HEK293T (cell line): ENCODE data around the gene CELF4.

ENCODE experiments used
- ARNT ChIP-seq: fragments of 450-650 bp; IDR thresholded peaks from 2 replicates; pipeline ENCODE4 v1.6.1; 2017; ENCODE audit warnings: mild to moderate bottlenecking
- CTBP1 ChIP-seq: fragments of 450-650 bp; IDR thresholded peaks from 2 replicates; pipeline ENCODE4 v1.6.1; 2016; ENCODE audit warnings: borderline replicate concordance
- FOXK2 ChIP-seq: fragments of 450-650 bp; IDR thresholded peaks from 2 replicates; pipeline ENCODE4 v1.6.1; 2016; ENCODE audit warnings: mild to moderate bottlenecking
- FOXM1 ChIP-seq: fragments of 450-650 bp; IDR thresholded peaks from 2 replicates; pipeline ENCODE4 v1.6.1; 2017; ENCODE audit warnings: mild to moderate bottlenecking, borderline replicate concordance
- L3MBTL2 ChIP-seq: fragments of 450-650 bp; conservative IDR thresholded peaks from 2 replicates; pipeline ENCODE4 v1.6.1; 2016; ENCODE audit warnings: mild to moderate bottlenecking
- LEF1 ChIP-seq: fragments of 450-650 bp; IDR thresholded peaks from 2 replicates; pipeline ENCODE4 v1.6.1; 2017; ENCODE audit warnings: mild to moderate bottlenecking, borderline replicate concordance
- NFRKB ChIP-seq: fragments of 450-650 bp; IDR thresholded peaks from 2 replicates; pipeline ENCODE4 v1.6.1; 2016; ENCODE audit warnings: mild to moderate bottlenecking, moderate library complexity
- SP1 ChIP-seq: fragments of 450-650 bp; IDR thresholded peaks from 2 replicates; pipeline ENCODE4 v1.6.1; 2017

DNA sequence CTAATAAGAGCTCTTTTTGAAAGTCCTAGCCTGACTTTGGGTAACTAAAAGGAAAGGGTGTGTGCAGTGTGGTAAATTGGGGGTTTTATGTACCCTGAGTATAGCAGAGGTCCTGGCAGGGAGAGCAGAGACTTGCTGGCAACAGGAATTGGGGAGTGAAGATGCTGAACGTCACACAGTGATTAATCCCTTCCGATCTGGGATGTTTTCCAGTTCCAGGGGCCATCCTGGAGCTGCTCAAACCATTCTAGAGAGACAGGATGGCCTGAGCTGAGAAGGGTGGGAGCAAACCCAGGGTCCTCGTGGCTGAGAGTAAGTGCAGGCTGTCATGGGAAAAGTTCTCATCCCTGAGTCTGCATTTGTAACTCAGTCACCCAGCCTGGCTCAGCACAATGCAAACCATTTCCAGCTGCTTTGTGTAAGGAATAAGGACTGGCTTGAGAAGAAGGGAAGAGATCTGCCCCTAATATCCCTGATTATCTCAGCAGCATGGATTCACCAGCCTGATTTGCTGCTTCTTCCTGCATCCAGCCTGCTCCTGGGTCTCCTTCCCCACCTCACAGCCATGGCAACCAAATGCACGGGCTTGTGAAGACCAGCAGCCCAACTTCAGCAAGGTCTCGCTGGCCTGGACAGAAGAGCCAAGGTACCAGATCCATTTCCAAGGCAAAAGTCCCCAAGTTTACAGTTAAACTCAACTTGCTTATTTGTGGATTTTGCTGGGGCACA, 47.1 kb upstream of the CELF4 start:
- TF ChIP-seq SP1 (no peak), CTBP1 (no peak), NFRKB (no peak), L3MBTL2 (no peak), FOXM1 (no peak), LEF1 (no peak), ARNT (no peak), FOXK2 (no peak)
